ENCODE measurements around the gene HSD11B1. TPM values are rescaled to one million over a fixed set of nuclear protein-coding genes. Genes with fewer than 3 reads are reported as not detected.

HSD11B1 gene
- total RNA-seq, 1 experiment from 2014 or later: 0.27 TPM

GRCh38 chr1:209689477-209689876 is 15.2 kb upstream of the HSD11B1 start:
- POLR2A ChIA-PET: no interaction called here
- H3K36me3 ChIP-seq (ENCODE audit: control insufficient read depth in 1 of 2, insufficient read depth in 2 of 2, low read length in 2 of 2): no peaks in the 10 kb centered on the region

GRCh38 chr1:209691237-209691636 is 13.4 kb upstream of the HSD11B1 start:
- peaks cover 16% of the 10 kb centered on the region; the same call in 1 of the 2 replicates for H3K27me3 ChIP-seq (ENCODE audit: insufficient read depth, low read length)
- no peaks in the 10 kb centered on the region for H3K9me3 ChIP-seq (ENCODE audit: control insufficient read depth in 1 of 2, insufficient read depth in 1 of 2, low read depth in 1 of 2, low read length in 2 of 2)
- POLR2A ChIA-PET: interaction anchor here (1.2 kb wide), 1 partner anchor 38 kb away, joined by 3 read pairs; no protein-coding TSS in a partner anchor
- H3K79me2 ChIP-seq (ENCODE audit: insufficient read depth, low read length): no peaks in the 10 kb centered on the region
- H3K4me3 ChIP-seq (replicated peaks in 1 of 2; ENCODE audit: low read depth in 1 of 2, low read length in 2 of 2): no peak overlapping the region
- H2AFZ ChIP-seq (ENCODE audit: low read depth, low read length, poor library complexity, severe bottlenecking): no peak overlapping the region
- ATAC-seq: no peak
- intact Hi-C loops (cut with micrococcal nuclease): loop anchor here (2.0 kb wide), 1 partner anchor 38 kb away; the partner anchor contains the start of gene LAMB3
- CTCF ChIA-PET: interaction anchor here (1.7 to 2.3 kb wide), 2 partner anchors 42 to 115 kb away, joined by 4 to 9 read pairs; no protein-coding TSS in a partner anchor
- RAD21 ChIA-PET (ENCODE audit: low non-redundant PET in 1 of 2, low total read pairs in 2 of 2, uncharacterized antibody in 2 of 2, unreplicated experiment in 2 of 2): no interaction called here
- no TSS peak for BruUV-seq (replicated peaks)
- no peak for DNase-seq (ENCODE audit: low read depth, low spot score)
- no peak overlapping the region for H3K9ac ChIP-seq (ENCODE audit: low read length)
- no peaks in the 10 kb centered on the region for H3K36me3 ChIP-seq (ENCODE audit: control insufficient read depth in 1 of 2, insufficient read depth in 2 of 2, low read length in 2 of 2)
- H3K4me2 ChIP-seq (ENCODE audit: low read length): no peak overlapping the region
- H3K4me1 ChIP-seq (ENCODE audit: control insufficient read depth in 1 of 2, insufficient read depth in 2 of 2, low read length in 2 of 2): peaks cover 8 to 24% of the 10 kb centered on the region in 2 experiments; a peak in 3 of 4 replicates
- H4K20me1 ChIP-seq (ENCODE audit: insufficient read depth): no peaks in the 10 kb centered on the region
- H3K27ac ChIP-seq (ENCODE audit: low read depth, low read length): no peak overlapping the region
- H3K9me2 ChIP-seq (ENCODE audit: insufficient read depth): no peaks in the 10 kb centered on the region
- TF ChIP-seq ATF3 (IDR thresholded peaks at IDR 0.05) (no peak), SP1 (IDR thresholded peaks at IDR 0.05; ENCODE audit: low read depth) (no peak), ZBTB33 (IDR thresholded peaks at IDR 0.05; ENCODE audit: extremely low read depth, insufficient replicate concordance, low read length) (no peak), YY1 (IDR thresholded peaks at IDR 0.05; ENCODE audit: extremely low read depth, insufficient replicate concordance, low read depth, low read length) (no peak), REST (IDR thresholded peaks at IDR 0.05; ENCODE audit: low read depth) (no peak), ZFX (IDR thresholded peaks at IDR 0.05) (no peak), SRF (IDR thresholded peaks at IDR 0.05; ENCODE audit: low read depth) (no peak), EGR1 (IDR thresholded peaks at IDR 0.05; ENCODE audit: low read depth) (no peak), FOSL1 (IDR thresholded peaks at IDR 0.05; ENCODE audit: low read depth) (no peak), POLR2A (IDR thresholded peaks at IDR 0.05; ENCODE audit: borderline replicate concordance, extremely low read depth, insufficient read depth, insufficient read length) (no peak), TCF7L2 (IDR thresholded peaks at IDR 0.05; ENCODE audit: borderline replicate concordance, extremely low read depth, insufficient read depth, insufficient read length) (no peak), ELF1 (IDR thresholded peaks at IDR 0.05; ENCODE audit: borderline replicate concordance, low read depth) (no peak), RAD21 (IDR thresholded peaks at IDR 0.05; ENCODE audit: low read depth) (no peak)

More at GRCh38 chr1:209689477-209689876, 15.2 kb upstream of the HSD11B1 start:
- H4K20me1 ChIP-seq (ENCODE audit: insufficient read depth): no peaks in the 10 kb centered on the region
- no peak overlapping the region for H3K27ac ChIP-seq (ENCODE audit: low read depth, low read length)
- no peak overlapping the region for H2AFZ ChIP-seq (ENCODE audit: low read depth, low read length, poor library complexity, severe bottlenecking)
- DNase-seq (ENCODE audit: low read depth, low spot score): no peak
- no peaks in the 10 kb centered on the region for H3K9me3 ChIP-seq (ENCODE audit: control insufficient read depth in 1 of 2, insufficient read depth in 1 of 2, low read depth in 1 of 2, low read length in 2 of 2)
- peaks cover 13% of the 10 kb centered on the region; the same call in 1 of the 2 replicates for H3K27me3 ChIP-seq (ENCODE audit: insufficient read depth, low read length)
- BruUV-seq (replicated peaks): no TSS peak
- H3K9ac ChIP-seq (ENCODE audit: low read length): no peak overlapping the region
- no peak overlapping the region for H3K4me3 ChIP-seq (replicated peaks in 1 of 2; ENCODE audit: low read depth in 1 of 2, low read length in 2 of 2)
- ChIA-PET CTCF (interaction anchor here (1.1 to 1.7 kb wide), 3 partner anchors 40 to 120 kb away, joined by 3 to 4 read pairs (median 3); no protein-coding TSS in a partner anchor), RAD21 (ENCODE audit: low non-redundant PET in 1 of 2, low total read pairs in 2 of 2, uncharacterized antibody in 2 of 2, unreplicated experiment in 2 of 2) (interaction anchor here in 1 of 2 experiments (0.7 kb wide), 1 partner anchor 47 kb away, joined by 3 read pairs; no protein-coding TSS in a partner anchor)
- H3K9me2 ChIP-seq (ENCODE audit: insufficient read depth): no peaks in the 10 kb centered on the region
- peak overlapping the region; percentile 8; the same call in 1 of the 2 replicates for H3K4me2 ChIP-seq (ENCODE audit: low read length)
- TF ChIP-seq EGR1 (IDR thresholded peaks at IDR 0.05; ENCODE audit: low read depth): no peak
- TF ChIP-seq CBX3 (IDR thresholded peaks at IDR 0.05; ENCODE audit: low read depth): no peak
- no peak for TF ChIP-seq POLR2A (IDR thresholded peaks at IDR 0.05; ENCODE audit: borderline replicate concordance, extremely low read depth, insufficient read depth, insufficient read length)
- TF ChIP-seq JUND (IDR thresholded peaks at IDR 0.05): no peak
- TF ChIP-seq SP1 (IDR thresholded peaks at IDR 0.05; ENCODE audit: low read depth): no peak
- intact Hi-C loops (cut with micrococcal nuclease): no loop called here
- peaks cover 8 to 24% of the 10 kb centered on the region in 2 experiments; a peak in 3 of 4 replicates for H3K4me1 ChIP-seq (ENCODE audit: control insufficient read depth in 1 of 2, insufficient read depth in 2 of 2, low read length in 2 of 2)
- ATAC-seq: peak; percentile 29; the same call in 1 of the 2 replicates
- no peaks in the 10 kb centered on the region for H3K79me2 ChIP-seq (ENCODE audit: insufficient read depth, low read length)
